Neuron (in vitro differentiated cells): ENCODE results near the gene YWHAE.

Experiments used
- H2AFZ ChIP-seq: one replicate; pipeline ENCODE4 v1.6.1; 2013; ENCODE audit warnings: low read depth, mild to moderate bottlenecking, inconsistent platforms, low read length, moderate library complexity
- H3K27me3 ChIP-seq: one replicate; pipeline ENCODE4 v1.6.1; 2013; ENCODE audit warnings: low read length; ENCODE audit not compliant: insufficient read depth
- H3K36me3 ChIP-seq: one replicate; pipeline ENCODE4 v1.6.1; 2013; ENCODE audit warnings: low read length; ENCODE audit not compliant: insufficient read depth
- H3K4me1 ChIP-seq: one replicate; pipeline ENCODE4 v1.6.1; 2013; ENCODE audit warnings: low read length; ENCODE audit not compliant: insufficient read depth
- H3K4me3 ChIP-seq: 2 replicates; pipeline ENCODE4 v1.5.1; 2013; ENCODE audit warnings: mild to moderate bottlenecking, low read length, moderate library complexity
- H3K9me3 ChIP-seq: one replicate; pipeline ENCODE4 v1.6.1; 2013; ENCODE audit warnings: low read length

The YWHAE gene

GRCh38 chr17:1376061-1376460, 24.0 kb downstream of the YWHAE start:
- Histone ChIP-seq H3K4me1 (peaks cover 4% of the 10 kb centered on the region), H3K36me3 (peaks cover 57% of the 10 kb centered on the region)

GRCh38 chr17:1375615-1376014, 24.4 kb downstream of the YWHAE start:
- Histone ChIP-seq H3K36me3 (peaks cover 56% of the 10 kb centered on the region), H3K4me3 (no peak overlapping the region), H3K4me1 (peaks cover 2% of the 10 kb centered on the region), H3K27me3 (no peaks in the 10 kb centered on the region), H2AFZ (no peak overlapping the region), H3K9me3 (no peaks in the 10 kb centered on the region)

More at GRCh38 chr17:1376061-1376460, 24.0 kb downstream of the YWHAE start:
- Histone ChIP-seq H3K9me3 (no peaks in the 10 kb centered on the region), H2AFZ (no peak overlapping the region), H3K27me3 (no peaks in the 10 kb centered on the region), H3K4me3 (no peak overlapping the region)

DNA sequence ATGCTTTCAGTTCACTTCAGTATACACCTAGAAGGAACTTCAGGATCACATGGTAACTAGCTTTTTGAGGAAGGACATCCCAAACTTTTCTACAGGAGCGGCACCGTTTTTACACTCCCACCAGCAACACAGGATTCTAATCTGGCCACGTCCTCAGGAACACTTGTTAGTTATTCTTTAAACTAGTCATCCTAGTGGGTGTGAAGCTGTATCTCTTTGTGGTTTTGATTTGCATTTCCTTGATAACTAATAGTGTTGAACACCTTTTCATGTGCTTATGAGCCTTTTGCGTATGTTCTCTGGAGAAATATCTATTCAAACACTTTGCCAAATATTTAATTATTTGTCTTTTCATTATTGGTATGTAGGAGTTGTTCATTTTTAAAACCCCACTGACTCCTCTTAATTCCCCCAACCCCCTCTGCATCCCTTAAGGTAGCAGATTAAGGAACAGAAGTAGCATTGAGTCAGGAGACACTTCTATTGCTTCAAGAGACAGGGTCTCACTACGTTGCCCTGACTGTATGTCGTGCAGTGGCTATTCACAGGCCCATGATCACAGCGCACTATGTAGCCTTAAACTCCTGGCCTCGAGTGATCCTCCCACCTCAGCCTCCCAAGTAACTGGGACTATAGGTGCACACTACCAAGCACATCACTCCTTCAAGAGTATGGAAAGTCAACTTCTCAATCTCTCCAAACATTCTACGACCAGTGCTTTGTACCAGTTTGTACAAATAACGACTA, 25.4 kb downstream of the YWHAE start:
- Histone ChIP-seq H3K9me3 (no peaks in the 10 kb centered on the region), H3K4me3 (no peak overlapping the region), H3K4me1 (peaks cover 2% of the 10 kb centered on the region), H3K36me3 (peaks cover 52% of the 10 kb centered on the region), H2AFZ (no peak overlapping the region), H3K27me3 (no peaks in the 10 kb centered on the region)

DNA sequence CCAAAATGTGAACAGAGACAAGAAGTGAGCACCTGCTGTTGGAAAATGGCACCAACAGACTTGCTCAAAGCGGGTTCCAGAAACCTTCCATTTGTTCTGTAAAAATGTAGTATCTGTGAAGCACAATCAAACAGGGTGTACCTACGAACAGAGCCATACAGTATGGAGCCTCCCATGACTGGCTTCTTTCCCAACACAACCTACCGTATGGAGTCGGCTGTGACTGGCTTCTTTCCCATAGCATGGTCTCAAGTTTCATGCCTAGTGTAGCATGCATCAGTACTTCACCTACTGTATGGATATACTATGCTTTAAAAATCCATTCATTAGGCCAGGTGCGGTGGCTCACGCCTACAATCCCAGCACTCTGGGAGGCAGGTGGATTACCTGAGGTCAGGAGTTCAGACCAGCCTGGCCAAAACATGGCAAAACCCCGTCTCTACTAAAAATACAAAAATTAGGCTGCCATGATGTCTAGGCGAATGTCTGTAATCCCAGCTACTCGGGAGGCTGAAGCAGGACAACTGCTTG, 26.2 kb downstream of the YWHAE start:
- Histone ChIP-seq H3K9me3 (no peaks in the 10 kb centered on the region), H3K4me3 (no peak overlapping the region), H3K4me1 (peaks cover 2% of the 10 kb centered on the region), H3K36me3 (peaks cover 51% of the 10 kb centered on the region), H3K27me3 (no peaks in the 10 kb centered on the region), H2AFZ (no peak overlapping the region)

DNA sequence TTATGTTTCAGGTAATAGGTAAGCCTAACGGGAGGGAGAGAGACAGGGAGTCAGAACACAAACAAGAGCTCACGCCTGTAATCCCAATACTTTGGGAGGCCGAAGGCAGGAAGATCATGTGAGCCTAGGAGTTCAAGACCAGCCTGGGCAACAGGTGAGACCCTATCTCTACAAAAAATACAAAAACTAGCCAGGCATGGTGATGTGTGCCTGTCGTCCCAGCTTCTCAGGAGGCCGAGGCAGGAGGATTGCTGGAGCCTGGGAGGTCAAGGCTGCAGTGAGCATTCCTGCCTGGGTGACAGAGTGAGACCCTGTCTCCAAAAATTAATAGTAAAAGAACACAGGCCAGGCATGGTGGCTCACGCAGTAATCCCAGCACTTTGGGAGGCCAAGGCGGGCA, 27.4 kb downstream of the YWHAE start:
- Histone ChIP-seq H3K4me1 (peaks cover 4% of the 10 kb centered on the region), H3K36me3 (peaks cover 52% of the 10 kb centered on the region), H3K4me3 (no peak overlapping the region), H3K9me3 (no peaks in the 10 kb centered on the region), H2AFZ (no peak overlapping the region), H3K27me3 (no peaks in the 10 kb centered on the region)

DNA sequence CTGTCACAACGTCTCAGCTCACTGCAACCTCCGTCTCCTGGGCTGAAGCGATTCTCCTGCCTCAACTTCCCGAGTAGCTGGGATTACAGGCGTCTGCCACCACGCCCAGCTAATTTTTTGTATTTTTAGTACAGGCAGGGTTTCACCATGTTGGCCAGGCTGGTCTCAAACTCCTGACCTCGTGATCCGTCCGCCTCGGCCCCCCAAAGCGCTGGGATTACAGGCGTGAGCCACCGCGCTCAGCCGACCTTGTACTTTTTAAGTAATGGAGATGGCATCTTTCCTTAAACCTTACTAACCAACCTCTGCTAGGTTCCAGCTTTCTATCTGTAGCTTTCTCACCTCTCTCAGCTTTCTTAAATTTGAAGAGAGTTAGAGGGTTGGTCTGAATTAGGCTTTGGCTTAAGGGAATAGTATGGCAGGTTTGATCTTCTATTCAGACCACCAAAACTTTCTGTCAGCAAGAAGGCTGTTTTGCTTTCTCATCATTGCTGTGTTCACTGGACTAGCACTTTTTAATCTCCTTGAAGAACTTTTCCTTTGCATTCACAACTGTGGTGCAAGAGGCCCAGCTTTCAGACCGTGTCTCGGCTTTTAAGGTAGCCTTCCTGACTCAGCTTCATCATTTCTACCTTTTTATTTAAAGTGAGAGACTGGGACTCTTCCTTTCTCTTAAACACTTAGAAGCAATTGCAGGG, 28.0 kb downstream of the YWHAE start:
- H3K4me1 ChIP-seq: peaks cover 4% of the 10 kb centered on the region
- no peak overlapping the region for H3K4me3 ChIP-seq
- no peaks in the 10 kb centered on the region for H3K9me3 ChIP-seq
- H2AFZ ChIP-seq: no peak overlapping the region
- no peaks in the 10 kb centered on the region for H3K27me3 ChIP-seq
- H3K36me3 ChIP-seq: peaks cover 50% of the 10 kb centered on the region

DNA sequence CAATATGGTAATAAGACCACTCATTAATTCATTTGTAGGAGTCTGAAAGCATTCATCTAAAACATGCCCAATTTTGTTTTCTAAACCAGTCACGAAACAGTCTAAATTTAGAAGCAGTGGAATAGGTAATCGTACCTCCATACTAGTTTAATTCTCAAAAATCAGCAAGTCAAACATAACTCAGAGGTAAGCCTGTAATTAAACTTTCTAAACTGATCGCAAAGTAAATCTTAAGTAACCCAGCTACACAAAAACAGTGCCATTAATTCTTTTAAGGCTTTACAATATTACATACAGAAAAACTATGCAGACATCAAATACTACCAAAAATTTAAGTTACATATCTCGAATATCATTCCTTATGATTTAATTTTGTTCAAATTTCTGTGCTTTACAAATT, 31.4 kb downstream of the YWHAE start:
- Histone ChIP-seq H3K9me3 (no peaks in the 10 kb centered on the region), H3K4me1 (peaks cover 14% of the 10 kb centered on the region), H3K27me3 (no peaks in the 10 kb centered on the region), H3K4me3 (no peak overlapping the region), H2AFZ (no peak overlapping the region), H3K36me3 (peaks cover 42% of the 10 kb centered on the region)

GRCh38 chr17:1367351-1367745, 32.7 kb downstream of the YWHAE start:
- H3K4me1 ChIP-seq: peaks cover 21% of the 10 kb centered on the region
- H3K36me3 ChIP-seq: peaks cover 40% of the 10 kb centered on the region

GRCh38 chr17:1366234-1366633, 33.8 kb downstream of the YWHAE start:
- H3K4me3 ChIP-seq: no peak overlapping the region
- H2AFZ ChIP-seq: no peak overlapping the region
- H3K27me3 ChIP-seq: no peaks in the 10 kb centered on the region
- H3K9me3 ChIP-seq: no peaks in the 10 kb centered on the region
- H3K36me3 ChIP-seq: peaks cover 40% of the 10 kb centered on the region
- peaks cover 30% of the 10 kb centered on the region for H3K4me1 ChIP-seq

More at GRCh38 chr17:1367351-1367745, 32.7 kb downstream of the YWHAE start:
- Histone ChIP-seq H2AFZ (no peak overlapping the region), H3K9me3 (no peaks in the 10 kb centered on the region), H3K4me3 (no peak overlapping the region), H3K27me3 (no peaks in the 10 kb centered on the region)

DNA sequence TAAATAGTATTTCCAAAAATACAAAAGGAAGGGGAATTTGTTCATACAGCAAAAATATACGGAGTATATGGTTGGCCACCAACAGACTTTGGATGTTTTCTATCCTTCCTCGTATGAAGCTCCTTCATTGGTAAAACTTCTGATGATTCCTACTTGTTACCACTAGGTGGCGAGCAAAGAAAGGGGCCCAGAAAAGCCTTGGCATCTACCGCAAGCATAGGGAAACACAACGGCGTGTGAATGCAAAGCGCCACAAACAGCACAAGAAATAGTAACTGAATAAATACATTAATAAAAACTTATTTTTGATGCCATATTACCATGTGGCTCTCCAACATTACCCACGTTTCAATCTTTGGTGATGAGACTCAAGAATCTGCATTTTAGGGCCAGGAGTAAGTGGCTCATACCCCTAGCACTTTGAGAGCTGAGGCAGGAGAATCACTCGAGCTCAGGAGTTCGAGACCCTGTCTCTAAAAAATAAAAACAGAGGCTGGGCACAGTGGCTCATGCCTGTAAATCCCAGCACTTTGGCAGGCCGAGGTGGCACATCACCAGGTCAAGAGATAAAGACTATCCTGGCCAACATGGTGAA, 34.5 kb downstream of the YWHAE start:
- H3K9me3 ChIP-seq: no peaks in the 10 kb centered on the region
- no peak overlapping the region for H2AFZ ChIP-seq
- peaks cover 41% of the 10 kb centered on the region for H3K36me3 ChIP-seq
- no peaks in the 10 kb centered on the region for H3K27me3 ChIP-seq
- H3K4me3 ChIP-seq: no peak overlapping the region
- peaks cover 30% of the 10 kb centered on the region for H3K4me1 ChIP-seq

- Histone ChIP-seq H3K27me3 (no peaks in the 10 kb centered on the region), H2AFZ (no peak overlapping the region), H3K36me3 (peaks cover 51% of the 10 kb centered on the region), H3K4me3 (no peak overlapping the region), H3K4me1 (peaks cover 28% of the 10 kb centered on the region), H3K9me3 (no peaks in the 10 kb centered on the region)
Observed at GRCh38 chr17:1362964-1363363, 37.1 kb downstream of the YWHAE start.

- no peak overlapping the region for H2AFZ ChIP-seq
- H3K36me3 ChIP-seq: peaks cover 51% of the 10 kb centered on the region
- no peaks in the 10 kb centered on the region for H3K9me3 ChIP-seq
- H3K4me3 ChIP-seq: no peak overlapping the region
- no peaks in the 10 kb centered on the region for H3K27me3 ChIP-seq
- H3K4me1 ChIP-seq: peaks cover 28% of the 10 kb centered on the region
Observed at GRCh38 chr17:1362065-1362848, 37.8 kb downstream of the YWHAE start.
